Breast epithelium (tissue), 3 donors: ENCODE data around the gene BUB3.

Source experiments
- POLR2A ChIP-seq: fragments of 450-650 bp; IDR thresholded peaks from one replicate; pipeline ENCODE4 v1.6.1; 2016; ENCODE audit warnings: antibody characterized with exemption, mild to moderate bottlenecking, moderate library complexity
- POLR2AphosphoS5 ChIP-seq, 3 donors: sonication (generic); formaldehyde crosslinking; IDR thresholded peaks; one replicate each; pipeline ENCODE4 v1.6.1; 2017; ENCODE audit warnings: antibody characterized with exemption in 3 of 3
- TF ChIP-seq, protein P1 (sequence below), 3 donors: fragments of 450-650 bp; IDR thresholded peaks; one replicate each; pipeline ENCODE4 v1.5.1; 2016 to 2017; ENCODE audit warnings: antibody characterized with exemption in 3 of 3, mild to moderate bottlenecking in 3 of 3, moderate library complexity in 3 of 3

DNA sequence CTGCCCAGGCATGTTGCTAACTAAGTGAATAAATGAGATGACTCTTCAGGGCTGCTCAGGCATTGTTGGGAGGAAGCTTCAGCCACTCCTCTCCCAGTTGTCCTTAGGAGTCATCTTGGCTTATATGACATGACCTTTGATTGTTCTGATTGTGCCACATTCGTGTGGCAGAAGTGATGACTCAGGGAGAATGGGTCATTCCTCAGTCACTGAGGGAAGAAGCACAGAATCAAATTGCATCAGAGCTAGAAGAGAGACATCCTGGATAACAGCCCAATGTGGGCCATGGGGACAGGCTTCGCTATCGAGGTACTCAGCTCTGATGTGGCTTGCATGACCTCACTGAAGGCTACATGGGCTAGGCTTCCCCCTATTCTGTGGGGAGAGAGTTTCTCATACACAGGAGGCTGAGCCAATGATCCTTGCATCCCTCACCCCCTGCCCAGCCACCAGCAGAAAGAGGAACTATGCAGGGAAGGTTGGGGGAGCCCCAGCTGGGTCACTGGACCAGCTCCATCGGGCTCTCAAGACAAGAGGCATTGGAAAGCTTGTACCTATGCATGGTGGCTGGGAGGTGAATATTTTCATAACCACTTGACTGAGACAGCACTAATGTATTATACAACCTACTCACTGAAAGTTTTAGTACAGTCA is 24.5 kb upstream of the BUB3 start:
- TF ChIP-seq, protein P1, sequence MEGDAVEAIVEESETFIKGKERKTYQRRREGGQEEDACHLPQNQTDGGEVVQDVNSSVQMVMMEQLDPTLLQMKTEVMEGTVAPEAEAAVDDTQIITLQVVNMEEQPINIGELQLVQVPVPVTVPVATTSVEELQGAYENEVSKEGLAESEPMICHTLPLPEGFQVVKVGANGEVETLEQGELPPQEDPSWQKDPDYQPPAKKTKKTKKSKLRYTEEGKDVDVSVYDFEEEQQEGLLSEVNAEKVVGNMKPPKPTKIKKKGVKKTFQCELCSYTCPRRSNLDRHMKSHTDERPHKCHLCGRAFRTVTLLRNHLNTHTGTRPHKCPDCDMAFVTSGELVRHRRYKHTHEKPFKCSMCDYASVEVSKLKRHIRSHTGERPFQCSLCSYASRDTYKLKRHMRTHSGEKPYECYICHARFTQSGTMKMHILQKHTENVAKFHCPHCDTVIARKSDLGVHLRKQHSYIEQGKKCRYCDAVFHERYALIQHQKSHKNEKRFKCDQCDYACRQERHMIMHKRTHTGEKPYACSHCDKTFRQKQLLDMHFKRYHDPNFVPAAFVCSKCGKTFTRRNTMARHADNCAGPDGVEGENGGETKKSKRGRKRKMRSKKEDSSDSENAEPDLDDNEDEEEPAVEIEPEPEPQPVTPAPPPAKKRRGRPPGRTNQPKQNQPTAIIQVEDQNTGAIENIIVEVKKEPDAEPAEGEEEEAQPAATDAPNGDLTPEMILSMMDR (IDR thresholded peaks at IDR 0.05): no peak
- TF ChIP-seq POLR2A (no peak), POLR2AphosphoS5 (IDR thresholded peaks at IDR 0.05) (no peak)
